ENCODE data around the gene TM4SF4.

Gene TM4SF4

DNA sequence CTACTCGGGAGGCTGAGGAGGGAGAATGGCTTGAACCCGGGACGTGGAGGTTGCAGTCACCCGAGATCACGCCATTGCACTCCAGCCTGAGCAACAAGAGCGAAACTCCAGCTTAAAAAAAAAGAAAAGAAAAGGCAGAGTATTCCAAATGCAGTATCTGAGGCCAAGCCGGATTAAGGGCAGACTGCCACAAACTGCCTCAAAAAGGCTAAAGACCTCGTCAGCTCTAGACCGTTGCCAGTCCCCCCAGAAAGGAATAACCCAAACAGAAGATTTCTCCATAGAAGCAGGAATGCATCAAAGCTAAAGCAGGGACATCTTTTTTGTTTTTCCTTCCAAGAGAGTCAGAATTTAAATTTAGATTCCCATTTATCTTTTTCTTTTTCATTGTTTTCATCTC is 72.9 kb downstream of the TM4SF4 start:
- Histone ChIP-seq H3K4me1 (ENCODE audit: insufficient read depth, low read length, poor library complexity, severe bottlenecking) (no peaks in the 10 kb centered on the region), H3K79me2 (ENCODE audit: insufficient read depth, low read length) (no peaks in the 10 kb centered on the region)

DNA sequence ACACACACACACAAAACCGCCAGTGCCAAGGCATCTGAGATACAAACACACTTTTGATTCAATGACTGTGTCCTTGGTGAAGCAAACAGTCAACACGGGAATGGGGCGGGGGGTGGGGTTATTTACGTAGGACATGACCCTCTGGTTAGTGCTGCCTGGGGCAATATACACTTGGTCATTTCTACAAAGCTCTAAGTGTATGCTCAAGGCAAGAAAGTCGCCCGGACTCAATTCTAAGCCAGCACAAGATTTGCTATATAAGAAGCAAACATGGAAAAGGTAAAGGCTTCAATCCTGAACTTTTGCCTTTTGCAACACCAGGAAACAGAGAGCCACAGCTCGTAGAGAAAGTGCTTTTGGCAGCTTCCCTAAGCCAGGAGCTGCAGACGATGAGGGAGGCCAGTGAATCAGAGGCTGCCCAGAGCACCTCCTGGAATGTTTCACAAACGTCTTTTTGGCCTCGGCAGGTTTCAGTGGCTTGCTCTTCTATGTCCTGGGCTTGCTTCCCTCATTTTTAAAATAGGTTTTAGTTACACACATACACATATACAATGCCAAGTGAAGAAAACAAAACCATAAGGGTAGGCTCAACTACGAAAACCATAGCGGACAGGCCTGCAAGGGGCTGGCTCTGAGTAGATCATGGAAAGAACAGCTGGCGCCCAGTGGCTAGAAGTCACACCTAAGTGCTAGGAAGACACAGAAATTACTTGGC is 73.6 kb downstream of the TM4SF4 start:
- H4K20me1 ChIP-seq (ENCODE audit: insufficient read depth, low read length, poor library complexity, severe bottlenecking): no peaks in the 10 kb centered on the region
- H3K9me3 ChIP-seq (ENCODE audit: insufficient read depth, low read depth, low read length): no peaks in the 10 kb centered on the region
- no peak overlapping the region for H3K4me2 ChIP-seq (ENCODE audit: low read depth, low read length, poor library complexity, severe bottlenecking)
- no peak overlapping the region for H3K9ac ChIP-seq (ENCODE audit: low read depth, low read length, poor library complexity, severe bottlenecking)
- no peaks in the 10 kb centered on the region for H3K9me2 ChIP-seq (replicated peaks; ENCODE audit: low read depth, low read length)
- H3K36me3 ChIP-seq (ENCODE audit: insufficient read depth, low read length): no peaks in the 10 kb centered on the region
- H3K4me3 ChIP-seq (ENCODE audit: low read length, poor library complexity, severe bottlenecking): no peak overlapping the region
- TF ChIP-seq, protein P1, sequence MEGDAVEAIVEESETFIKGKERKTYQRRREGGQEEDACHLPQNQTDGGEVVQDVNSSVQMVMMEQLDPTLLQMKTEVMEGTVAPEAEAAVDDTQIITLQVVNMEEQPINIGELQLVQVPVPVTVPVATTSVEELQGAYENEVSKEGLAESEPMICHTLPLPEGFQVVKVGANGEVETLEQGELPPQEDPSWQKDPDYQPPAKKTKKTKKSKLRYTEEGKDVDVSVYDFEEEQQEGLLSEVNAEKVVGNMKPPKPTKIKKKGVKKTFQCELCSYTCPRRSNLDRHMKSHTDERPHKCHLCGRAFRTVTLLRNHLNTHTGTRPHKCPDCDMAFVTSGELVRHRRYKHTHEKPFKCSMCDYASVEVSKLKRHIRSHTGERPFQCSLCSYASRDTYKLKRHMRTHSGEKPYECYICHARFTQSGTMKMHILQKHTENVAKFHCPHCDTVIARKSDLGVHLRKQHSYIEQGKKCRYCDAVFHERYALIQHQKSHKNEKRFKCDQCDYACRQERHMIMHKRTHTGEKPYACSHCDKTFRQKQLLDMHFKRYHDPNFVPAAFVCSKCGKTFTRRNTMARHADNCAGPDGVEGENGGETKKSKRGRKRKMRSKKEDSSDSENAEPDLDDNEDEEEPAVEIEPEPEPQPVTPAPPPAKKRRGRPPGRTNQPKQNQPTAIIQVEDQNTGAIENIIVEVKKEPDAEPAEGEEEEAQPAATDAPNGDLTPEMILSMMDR (conservative IDR thresholded peaks at IDR 0.05; ENCODE audit: low read length): no peak
- no peak for TF ChIP-seq EZH2phosphoT487 (IDR thresholded peaks at IDR 0.05; ENCODE audit: borderline replicate concordance)
- no peaks in the 10 kb centered on the region for H3K79me2 ChIP-seq (ENCODE audit: insufficient read depth, low read length)
- H3K4me1 ChIP-seq (ENCODE audit: insufficient read depth, low read length, poor library complexity, severe bottlenecking): no peaks in the 10 kb centered on the region
- no peaks in the 10 kb centered on the region for H3F3A ChIP-seq (ENCODE audit: low read depth)
- H2AFZ ChIP-seq (ENCODE audit: low read length): no peak overlapping the region
- no peaks in the 10 kb centered on the region for H3K27me3 ChIP-seq (ENCODE audit: insufficient read depth, low read length, poor library complexity, severe bottlenecking)

More for the DNA sequence above, 72.9 kb downstream of the TM4SF4 start:
- no peaks in the 10 kb centered on the region for H3K9me3 ChIP-seq (ENCODE audit: insufficient read depth, low read depth, low read length)
- no peak overlapping the region for H2AFZ ChIP-seq (ENCODE audit: low read length)
- H3K9me2 ChIP-seq (replicated peaks; ENCODE audit: low read depth, low read length): no peaks in the 10 kb centered on the region
- no peaks in the 10 kb centered on the region for H3K36me3 ChIP-seq (ENCODE audit: insufficient read depth, low read length)
- H3F3A ChIP-seq (ENCODE audit: low read depth): no peaks in the 10 kb centered on the region
- H4K20me1 ChIP-seq (ENCODE audit: insufficient read depth, low read length, poor library complexity, severe bottlenecking): no peaks in the 10 kb centered on the region
- no peak overlapping the region for H3K4me3 ChIP-seq (ENCODE audit: low read length, poor library complexity, severe bottlenecking)
- TF ChIP-seq, protein P1 (conservative IDR thresholded peaks at IDR 0.05; ENCODE audit: low read length): no peak
- no peak for TF ChIP-seq EZH2phosphoT487 (IDR thresholded peaks at IDR 0.05; ENCODE audit: borderline replicate concordance)
- no peaks in the 10 kb centered on the region for H3K27me3 ChIP-seq (ENCODE audit: insufficient read depth, low read length, poor library complexity, severe bottlenecking)
- H3K9ac ChIP-seq (ENCODE audit: low read depth, low read length, poor library complexity, severe bottlenecking): no peak overlapping the region
- no peak overlapping the region for H3K4me2 ChIP-seq (ENCODE audit: low read depth, low read length, poor library complexity, severe bottlenecking)

DNA sequence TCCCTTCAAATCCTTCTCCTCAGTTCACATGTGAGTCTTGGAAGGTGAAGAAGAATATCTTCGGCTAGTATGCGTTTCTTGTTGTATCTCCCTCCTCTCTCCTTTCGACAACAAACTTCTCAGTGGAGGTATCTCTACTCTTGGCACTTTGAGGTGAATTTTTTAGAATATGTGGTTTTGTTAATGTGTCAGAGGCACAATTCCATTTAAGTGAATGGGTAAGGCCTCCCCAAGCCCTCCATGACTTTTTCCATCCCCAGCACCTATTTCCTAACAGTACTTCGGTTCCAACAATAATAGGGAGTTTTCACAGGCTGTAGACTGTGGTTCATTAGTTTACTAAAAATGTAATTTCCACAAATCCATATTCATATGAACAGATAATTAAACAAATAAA is 74.2 kb downstream of the TM4SF4 start:
- no peak for TF ChIP-seq EZH2phosphoT487 (IDR thresholded peaks at IDR 0.05; ENCODE audit: borderline replicate concordance)
- Histone ChIP-seq H3K4me1 (ENCODE audit: insufficient read depth, low read length, poor library complexity, severe bottlenecking) (no peaks in the 10 kb centered on the region), H3K79me2 (ENCODE audit: insufficient read depth, low read length) (no peaks in the 10 kb centered on the region), H3K4me3 (ENCODE audit: low read length, poor library complexity, severe bottlenecking) (no peak overlapping the region), H4K20me1 (ENCODE audit: insufficient read depth, low read length, poor library complexity, severe bottlenecking) (no peaks in the 10 kb centered on the region), H3K9ac (ENCODE audit: low read depth, low read length, poor library complexity, severe bottlenecking) (no peak overlapping the region), H3F3A (ENCODE audit: low read depth) (no peaks in the 10 kb centered on the region), H3K9me3 (ENCODE audit: insufficient read depth, low read depth, low read length) (no peaks in the 10 kb centered on the region), H3K9me2 (replicated peaks; ENCODE audit: low read depth, low read length) (no peaks in the 10 kb centered on the region), H3K4me2 (ENCODE audit: low read depth, low read length, poor library complexity, severe bottlenecking) (no peak overlapping the region), H3K36me3 (ENCODE audit: insufficient read depth, low read length) (no peaks in the 10 kb centered on the region), H3K27me3 (ENCODE audit: insufficient read depth, low read length, poor library complexity, severe bottlenecking) (no peaks in the 10 kb centered on the region), H2AFZ (ENCODE audit: low read length) (no peak overlapping the region)

DNA sequence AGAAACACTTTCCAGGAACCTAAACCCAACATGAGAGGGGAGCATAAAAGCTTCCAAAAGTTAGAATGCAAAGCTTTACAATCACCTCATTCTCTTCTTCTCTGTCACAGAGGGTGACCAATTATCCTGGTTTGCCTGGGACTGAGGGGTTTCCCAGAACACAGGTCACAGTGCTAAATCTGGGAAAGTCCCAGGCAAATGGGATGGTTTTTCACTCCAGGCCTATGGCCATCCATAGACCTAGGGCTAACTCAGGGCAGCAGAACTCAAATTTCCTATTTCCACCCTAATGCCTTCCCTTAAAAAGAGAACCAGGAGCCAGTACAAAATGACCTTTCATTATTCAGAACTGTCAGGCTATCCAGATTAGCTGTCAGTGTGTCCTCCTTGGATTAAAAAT is 77.0 kb downstream of the TM4SF4 start:
- Histone ChIP-seq H3K36me3 (ENCODE audit: insufficient read depth, low read length) (no peaks in the 10 kb centered on the region), H3K4me2 (ENCODE audit: low read depth, low read length, poor library complexity, severe bottlenecking) (no peak overlapping the region), H2AFZ (ENCODE audit: low read length) (no peak overlapping the region), H3K9ac (ENCODE audit: low read depth, low read length, poor library complexity, severe bottlenecking) (no peak overlapping the region), H4K20me1 (ENCODE audit: insufficient read depth, low read length, poor library complexity, severe bottlenecking) (no peaks in the 10 kb centered on the region), H3K79me2 (ENCODE audit: insufficient read depth, low read length) (no peaks in the 10 kb centered on the region), H3K27me3 (ENCODE audit: insufficient read depth, low read length, poor library complexity, severe bottlenecking) (no peaks in the 10 kb centered on the region), H3K9me2 (replicated peaks; ENCODE audit: low read depth, low read length) (no peaks in the 10 kb centered on the region), H3K4me1 (ENCODE audit: insufficient read depth, low read length, poor library complexity, severe bottlenecking) (peaks cover 10% of the 10 kb centered on the region), H3F3A (ENCODE audit: low read depth) (no peaks in the 10 kb centered on the region), H3K4me3 (ENCODE audit: low read length, poor library complexity, severe bottlenecking) (no peak overlapping the region), H3K9me3 (ENCODE audit: insufficient read depth, low read depth, low read length) (no peaks in the 10 kb centered on the region)
- TF ChIP-seq, protein P1 (conservative IDR thresholded peaks at IDR 0.05; ENCODE audit: low read length): no peak
- TF ChIP-seq EZH2phosphoT487 (IDR thresholded peaks at IDR 0.05; ENCODE audit: borderline replicate concordance): no peak

Data from Loucy (cell line).